Stimulated activated CD4-positive, alpha-beta T cell treated with anti-CD3 and anti-CD28 coated beads, TNF-alpha, amount 100 ng/mL, for 24 hours (primary cell): ENCODE results near the gene HOXA9.
A peak's percentile ranks its signal among the peaks of the same experiment; 100 is the strongest.

Source experiments
- DNase-seq, 3 experiments: peaks; one replicate each; pipeline ENCODE4 v3.0.0-alpha.2; 2020; ENCODE audit warnings: low read depth in 3 of 3

HOXA9 gene

DNA sequence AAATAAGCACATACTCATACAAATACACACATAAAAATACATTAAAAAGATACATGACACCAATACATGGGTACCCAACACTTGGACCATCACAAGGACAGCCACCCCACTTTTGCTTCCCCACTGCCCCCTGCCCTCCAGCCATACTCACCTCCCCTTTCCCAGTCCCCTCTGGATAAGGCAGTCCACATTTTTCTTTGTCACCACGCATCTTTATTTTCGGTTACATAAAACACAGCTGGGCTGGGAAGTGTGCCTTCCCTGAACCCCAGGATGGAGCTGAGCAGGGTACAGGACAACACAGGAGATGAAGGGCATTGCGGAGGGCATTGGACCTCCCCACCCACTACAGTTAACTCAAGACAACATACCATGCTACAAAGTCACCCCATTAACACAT, 11.8 kb downstream of the HOXA9 start:
- no peak for DNase-seq

DNA sequence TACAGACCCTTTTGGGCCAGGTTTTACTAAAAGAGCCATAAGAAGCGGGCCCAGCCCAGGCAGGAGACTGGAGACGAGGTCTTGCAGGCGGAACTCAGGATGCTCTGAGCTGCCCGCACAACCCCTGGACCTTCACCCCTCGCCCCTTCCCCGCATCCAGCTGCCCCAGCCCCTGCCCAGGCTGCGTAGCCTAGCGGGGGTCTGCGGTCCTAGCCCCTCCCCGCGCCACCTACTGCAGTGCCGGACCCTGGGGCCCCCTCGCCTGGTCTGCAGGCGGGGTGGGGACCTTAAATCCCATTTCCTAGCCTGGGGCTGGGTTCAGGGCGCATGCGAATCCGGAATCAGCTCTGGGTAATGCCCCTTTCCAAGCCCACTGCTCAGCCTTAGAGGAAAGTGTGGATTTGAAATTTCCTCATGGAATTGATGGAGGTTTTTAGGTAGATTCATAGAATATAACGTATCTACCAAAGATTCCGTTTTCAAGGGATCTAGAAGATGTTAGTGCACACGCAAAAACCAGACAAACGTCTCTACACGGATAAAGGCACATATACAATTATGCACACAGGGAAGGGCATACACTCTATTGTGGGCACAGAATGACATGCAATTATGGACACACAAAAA, 12.4 kb downstream of the HOXA9 start:
- DNase-seq, result no peak

DNA sequence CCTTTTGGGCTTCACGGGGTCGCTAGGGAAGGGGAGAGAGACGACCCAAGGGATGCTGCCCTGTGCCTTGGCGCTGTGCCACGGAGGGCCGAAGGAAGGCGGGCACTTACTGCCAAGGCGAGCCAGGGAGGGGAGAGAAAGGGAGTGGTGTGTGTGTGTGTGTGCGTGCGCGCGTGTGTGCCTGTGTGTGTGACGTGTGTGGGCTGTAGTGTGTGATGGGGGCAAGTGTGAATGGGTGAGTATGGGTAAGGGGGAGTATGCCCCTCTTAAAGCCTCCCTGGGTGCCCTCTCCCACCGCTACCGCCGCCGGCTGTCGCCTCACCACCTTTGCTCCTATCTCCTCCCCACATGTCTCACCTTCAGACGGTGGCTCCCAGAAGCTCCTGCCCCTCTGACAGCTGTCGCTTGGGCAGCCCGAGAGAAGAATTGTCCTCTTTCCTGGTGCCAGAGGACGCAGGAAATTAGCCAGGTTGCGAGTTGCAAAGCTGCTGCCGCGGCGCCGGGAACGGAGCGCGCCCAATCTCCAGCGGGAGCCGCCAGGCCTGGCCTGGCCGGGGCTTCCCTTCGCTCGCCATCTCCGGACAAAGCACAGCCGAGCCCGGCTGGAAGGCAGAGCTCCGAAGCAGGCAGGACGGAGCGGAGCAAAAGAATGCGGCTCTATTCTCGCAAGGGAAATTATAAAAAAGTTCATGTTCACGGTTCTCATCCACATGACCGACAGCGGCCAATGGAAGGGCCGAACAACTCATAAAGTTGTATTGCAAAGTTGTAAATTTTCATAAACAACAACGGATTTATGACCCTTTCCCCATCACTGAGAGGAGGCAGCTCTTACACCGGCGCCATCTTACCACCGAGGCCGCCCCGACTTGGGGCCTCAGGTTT, 13.2 kb downstream of the HOXA9 start, which contains the start of gene HOXA3:
Gene HOXA3 (minus strand): TSS at position 653 of the 885 bp plus-strand sequence. CDS start 41,943 bp downstream, outside the sequence.
- no peak for DNase-seq

DNA sequence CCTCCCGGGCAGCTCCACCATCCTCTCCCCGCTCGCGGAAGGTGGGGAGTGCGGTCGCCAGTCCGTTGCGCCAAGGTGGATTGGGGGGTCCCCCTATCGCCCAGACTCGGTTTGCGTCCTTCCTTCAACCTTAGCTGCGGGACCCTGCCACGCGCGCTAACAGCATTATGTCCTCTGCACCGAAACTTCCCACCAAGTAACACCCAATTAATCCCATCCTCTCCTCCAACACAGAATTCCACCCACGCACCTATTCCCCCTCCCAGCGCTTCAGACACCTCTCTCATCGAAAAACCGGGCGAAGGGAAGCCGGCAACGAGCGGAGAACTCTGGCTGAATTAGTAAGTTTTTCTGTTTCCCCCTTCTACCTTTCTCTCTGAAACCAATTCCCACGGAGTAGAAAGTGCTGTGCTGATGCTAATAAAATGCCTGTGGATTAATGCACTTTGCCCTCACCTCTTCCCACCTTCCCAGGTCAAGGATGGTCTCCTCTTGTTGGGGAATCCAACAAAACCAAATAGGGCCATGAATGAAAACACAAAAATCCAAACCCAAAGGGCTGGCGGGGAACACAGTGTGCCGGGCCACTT, 13.9 kb downstream of the HOXA9 start:
- DNase-seq, result no peak

DNA sequence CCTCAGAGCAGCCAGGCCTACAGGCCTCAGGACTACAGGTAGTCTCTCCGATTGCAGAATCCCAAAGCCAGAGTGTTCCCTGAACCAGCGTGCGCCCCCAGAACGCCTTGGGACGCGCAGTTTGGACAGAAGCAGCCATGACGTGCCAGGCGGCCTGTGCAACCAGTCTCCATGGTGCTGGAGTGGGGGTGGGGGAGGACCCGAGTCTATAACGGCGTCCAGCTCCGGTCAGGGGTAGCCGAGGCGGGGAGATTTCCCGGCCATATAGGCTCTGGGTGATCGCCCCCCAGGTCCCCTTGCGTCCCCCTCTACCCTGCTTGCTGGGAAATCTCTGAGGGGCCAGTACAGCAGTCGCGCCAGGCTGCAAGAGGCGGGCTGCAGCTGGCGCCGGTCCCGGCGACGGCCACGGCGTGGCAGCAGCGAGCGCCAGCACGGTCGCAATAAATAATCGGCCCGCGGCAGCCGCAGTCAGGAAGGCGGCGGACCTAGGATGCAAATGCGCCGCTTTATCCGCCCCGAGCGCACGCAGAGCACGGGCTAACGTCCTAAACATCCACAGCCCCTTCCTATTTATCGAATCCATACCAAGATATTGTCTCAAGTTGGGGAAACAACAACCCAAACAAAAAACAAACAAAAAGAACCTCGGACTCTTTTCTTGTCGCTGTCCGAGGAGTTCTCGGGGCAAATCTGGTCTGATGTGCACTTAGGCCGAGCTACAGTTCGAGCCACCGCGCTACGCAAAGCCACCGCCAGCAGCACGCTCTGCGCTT, 14.6 kb downstream of the HOXA9 start:
- peak; percentile 25 to 58 (median 41) for DNase-seq

DNA sequence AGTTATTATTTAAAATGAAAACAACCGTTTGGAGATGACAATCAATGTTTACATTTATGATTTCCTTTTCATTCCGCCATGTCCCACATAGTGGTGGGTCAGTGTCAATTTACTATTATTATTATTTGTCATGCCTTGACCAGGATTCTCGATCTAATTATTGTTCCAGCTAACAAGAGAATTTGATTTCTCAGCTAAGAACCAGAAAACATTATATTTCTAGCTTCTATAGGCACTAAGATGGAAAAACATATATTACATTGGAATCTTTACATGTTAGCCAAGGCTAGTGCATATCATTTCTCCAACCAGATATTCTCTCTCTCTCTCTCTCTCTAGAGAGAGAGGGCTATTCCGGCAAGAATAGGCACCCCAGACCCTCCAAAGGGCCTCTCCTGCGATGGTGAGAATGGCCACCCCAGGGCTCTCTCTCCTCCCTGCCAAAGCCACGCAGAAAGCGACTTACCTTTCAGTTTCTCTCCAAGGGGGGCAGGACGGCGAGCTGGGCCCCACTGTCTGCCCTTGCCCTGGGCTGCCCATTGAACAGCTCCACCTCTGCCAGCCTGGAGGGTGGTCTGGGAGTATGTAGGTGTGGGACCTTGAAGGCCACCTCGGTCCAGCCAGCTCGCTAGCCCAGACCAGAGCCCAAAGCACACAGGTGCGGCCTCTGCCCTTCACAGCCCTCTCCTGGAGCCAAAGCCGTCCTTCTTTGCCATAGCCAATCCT, 15.3 kb downstream of the HOXA9 start:
- no peak for DNase-seq

DNA sequence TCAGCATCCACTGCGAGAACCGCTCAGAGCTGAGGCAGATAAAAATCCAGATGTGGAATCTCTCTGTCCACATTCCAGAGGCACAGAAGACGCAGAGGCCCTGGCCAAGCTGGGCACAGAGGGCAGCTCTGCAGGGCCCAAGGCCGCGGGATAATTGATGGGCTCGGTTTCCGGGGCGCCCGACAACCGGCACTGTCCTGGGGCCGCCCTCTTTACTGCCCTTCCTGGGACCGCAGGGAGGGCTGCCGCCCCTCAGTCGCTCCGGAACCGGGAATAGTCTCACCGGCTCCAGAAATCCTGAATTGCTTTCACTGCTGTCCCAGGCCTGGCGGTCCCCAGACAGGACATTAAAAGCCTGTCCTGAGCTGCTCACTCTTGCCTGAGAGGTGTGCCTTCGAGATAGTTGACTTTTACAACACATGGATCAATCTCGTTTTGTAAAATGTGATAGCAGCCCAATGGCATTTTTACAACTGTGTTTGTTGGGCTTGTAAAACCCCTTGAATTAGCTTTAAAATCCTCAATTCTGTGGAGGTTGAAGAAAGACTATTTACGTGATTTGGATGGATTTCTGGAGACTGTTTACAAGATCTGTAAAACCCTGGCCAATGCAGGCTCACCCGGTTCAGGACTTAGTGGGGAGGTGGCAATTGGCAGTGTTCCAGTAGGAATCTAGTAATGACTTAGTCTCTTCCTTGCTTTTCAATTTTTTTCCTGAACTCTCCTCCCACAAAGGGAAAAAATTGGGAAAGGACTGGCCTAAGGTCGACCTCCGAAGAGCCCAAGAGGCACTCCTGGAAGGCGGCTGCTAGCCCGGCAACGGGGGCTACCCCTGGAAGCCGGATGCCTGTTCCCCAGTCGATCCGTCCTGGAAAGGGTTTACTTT, 16.3 kb downstream of the HOXA9 start:
- no peak for DNase-seq

DNA sequence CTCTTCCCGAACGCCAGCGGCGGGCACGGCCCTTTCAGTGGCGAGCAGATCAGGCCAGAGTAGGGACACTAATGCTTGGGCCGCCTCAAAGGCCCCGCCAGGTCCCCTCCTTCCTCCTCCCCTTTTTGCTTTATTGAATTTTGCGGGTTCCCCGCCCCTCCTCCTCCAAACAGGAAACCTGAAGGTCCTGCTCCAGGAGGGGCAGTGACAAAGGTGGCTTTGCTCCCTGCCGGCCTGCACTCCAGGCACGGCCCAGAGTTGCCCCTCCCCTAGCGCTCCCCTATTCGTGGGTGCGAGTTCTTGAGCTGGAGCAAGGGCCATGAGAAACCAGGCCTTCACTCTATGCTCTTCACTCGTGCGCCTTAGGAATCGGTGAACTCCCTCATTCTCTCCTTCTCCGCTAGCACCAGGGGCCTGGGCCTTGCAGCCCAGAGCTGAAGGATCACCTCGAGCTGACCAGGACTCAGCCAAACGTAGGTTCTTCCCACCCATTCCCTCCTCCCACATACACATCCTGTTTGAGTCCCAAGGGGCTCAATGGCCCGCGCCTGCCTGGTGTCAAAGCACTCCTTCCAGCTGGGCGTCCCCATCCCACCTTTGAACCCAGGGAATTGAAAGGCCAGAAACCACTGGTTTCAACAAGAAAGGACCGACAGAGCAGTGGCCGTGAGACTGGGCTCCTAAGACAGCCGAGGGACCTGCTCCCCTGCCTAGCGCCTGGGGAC, 17.1 kb downstream of the HOXA9 start:
- DNase-seq, result no peak

DNA sequence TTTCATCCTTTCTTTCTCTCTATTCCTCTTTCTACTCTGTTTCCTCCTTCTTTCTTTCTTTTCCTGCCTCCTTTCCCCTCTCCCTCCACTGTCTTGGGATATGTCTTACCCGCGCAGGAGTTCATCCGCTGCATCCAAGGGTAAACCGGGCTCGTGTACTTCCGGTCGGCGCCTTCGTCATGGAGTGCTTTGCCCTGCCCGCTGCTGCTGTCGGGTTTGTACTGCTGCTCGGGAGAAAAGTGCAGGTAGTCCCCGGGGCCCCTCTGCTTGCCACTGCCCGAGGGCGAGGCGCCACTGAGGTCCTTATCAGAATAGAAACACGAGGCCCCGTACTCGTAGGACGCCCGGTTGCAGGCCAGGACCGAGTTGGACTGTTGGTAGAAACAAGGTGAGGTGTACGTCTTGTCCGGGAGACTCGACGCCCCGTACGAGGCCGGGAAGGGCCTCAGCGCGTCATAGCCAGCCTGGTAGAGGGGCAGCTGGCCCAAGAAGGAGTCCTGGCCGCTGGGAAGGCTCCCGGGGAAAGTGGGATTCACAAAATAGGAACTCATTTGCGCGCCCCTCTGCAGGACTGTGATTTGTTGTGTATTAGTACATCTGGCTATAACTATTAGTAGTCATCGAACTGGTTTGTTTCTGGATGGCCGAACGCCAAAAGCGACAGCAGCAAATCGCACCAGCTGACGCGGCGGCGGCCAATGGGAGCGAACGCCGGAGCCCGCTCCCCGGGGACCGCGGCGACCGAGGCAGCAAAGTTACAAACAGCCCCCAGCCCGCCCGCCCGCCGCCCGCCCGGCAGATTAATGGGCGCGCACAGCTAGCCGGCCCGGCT, 17.9 kb downstream of the HOXA9 start, which contains the start of gene HOXA6:
Gene HOXA6 (minus strand): TSS at position 576 of the 832 bp plus-strand sequence. CDS start 25 bp downstream, at position 551.
- DNase-seq, result no peak

DNA sequence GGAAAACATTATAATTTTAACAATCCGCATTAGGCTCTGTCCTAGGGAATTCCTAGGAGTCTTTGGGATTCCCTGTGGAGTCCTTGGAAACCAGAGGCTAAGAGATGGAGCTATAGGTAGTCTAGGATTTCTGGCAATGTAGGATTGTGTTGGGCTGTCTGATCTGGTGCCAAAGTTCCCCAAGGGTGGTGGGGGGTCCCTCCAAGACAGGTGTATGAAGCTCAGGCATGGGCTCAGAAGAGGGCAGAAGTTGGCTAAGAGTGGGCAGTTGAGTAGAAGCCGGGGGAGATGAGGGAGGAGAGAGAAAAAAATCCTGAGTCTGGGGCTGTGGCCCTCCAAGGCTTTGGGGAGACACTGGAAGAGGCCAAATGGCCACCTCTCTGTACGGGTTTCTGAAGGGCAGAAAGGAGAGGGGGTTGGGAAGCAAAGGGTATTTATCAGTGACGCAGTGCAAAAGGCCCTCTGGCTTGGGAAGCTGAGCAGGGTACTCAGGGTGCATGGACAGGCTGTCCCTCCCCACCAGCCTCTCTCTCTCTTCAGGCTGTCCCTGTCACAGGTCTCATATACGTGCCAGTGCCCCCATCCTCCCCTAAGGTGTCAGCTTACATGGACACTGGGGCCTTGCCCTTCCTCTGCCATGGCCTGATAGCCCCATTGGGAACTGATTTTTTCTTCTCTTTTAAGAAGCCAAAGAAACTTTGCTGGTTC, 18.7 kb downstream of the HOXA9 start:
- no peak for DNase-seq

DNA sequence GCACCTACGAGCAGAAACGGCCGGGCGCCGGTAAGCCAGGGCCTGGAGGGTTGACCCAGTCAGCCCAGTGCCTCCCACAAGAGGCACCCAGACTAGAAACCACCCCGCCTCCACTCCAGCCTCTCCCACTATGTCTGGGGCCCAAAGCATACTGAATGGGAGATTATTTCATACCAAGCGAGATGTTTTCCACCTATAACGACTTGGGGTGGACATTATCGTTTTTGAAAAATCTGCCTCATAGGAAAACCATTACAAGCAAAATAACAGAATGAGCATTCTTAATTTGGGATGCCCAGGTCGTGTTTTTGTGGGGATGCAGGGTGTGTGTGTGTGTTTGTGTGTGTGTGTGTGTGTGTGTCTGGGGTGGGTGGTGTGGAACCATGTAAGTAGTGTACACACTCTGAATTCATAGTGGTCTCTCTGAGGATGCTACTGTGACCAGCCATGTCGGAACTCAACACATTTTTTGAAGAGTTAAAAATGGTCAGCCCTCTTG, 19.4 kb downstream of the HOXA9 start:
- DNase-seq, result no peak

DNA sequence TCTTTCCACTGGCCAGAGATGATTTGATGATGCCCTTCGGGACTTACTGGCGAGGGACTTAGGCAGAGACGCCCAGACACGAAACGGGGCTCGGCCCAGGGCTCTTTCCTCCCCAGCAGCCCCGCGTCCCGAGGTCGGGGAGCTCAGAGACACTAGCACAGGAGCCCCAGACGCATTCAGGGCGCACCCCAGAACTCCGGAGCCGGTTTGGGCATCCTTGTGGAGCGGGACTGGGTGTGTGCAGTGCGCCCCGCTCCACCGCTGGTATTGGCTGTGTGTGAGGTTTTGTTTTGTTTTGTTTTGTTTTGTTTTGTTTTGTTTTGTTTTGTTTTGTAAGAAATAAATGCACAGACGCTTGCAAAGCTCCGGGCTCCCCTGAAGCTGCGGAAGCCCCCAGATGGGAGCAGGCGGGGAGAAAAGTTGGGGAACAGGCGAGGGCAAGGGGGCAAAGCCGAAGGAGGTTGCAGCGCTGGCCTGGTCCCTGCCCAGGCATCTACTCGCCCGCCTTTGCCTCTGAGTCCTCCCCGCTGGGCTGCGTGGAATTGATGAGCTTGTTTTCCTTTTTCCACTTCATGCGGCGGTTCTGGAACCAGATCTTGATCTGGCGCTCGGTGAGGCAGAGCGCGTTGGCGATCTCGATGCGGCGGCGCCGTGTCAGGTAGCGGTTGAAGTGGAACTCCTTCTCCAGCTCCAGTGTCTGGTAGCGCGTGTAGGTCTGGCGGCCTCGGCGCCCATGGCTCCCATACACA, 20.0 kb downstream of the HOXA9 start:
- DNase-seq, result no peak

DNA sequence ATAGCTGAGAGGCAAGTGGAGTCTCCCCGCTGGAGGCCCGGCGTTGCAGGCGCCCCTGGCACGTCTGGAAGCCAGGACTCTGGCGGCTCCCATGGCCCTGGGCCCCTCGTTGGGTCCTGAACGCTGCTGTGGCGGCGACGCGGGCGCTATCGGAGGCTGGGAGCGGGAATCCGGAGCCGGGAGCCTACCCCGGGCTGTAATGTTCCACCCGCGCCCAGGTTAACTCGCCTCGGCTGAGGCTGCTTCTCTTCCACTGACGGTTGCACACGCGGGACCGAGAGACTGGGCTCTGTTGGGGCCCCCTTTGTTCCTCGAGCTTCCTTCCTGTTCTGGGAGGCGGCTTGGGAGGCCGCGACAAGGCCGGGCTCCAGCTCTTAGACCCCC, 20.6 kb downstream of the HOXA9 start:
- DNase-seq, result no peak

DNA sequence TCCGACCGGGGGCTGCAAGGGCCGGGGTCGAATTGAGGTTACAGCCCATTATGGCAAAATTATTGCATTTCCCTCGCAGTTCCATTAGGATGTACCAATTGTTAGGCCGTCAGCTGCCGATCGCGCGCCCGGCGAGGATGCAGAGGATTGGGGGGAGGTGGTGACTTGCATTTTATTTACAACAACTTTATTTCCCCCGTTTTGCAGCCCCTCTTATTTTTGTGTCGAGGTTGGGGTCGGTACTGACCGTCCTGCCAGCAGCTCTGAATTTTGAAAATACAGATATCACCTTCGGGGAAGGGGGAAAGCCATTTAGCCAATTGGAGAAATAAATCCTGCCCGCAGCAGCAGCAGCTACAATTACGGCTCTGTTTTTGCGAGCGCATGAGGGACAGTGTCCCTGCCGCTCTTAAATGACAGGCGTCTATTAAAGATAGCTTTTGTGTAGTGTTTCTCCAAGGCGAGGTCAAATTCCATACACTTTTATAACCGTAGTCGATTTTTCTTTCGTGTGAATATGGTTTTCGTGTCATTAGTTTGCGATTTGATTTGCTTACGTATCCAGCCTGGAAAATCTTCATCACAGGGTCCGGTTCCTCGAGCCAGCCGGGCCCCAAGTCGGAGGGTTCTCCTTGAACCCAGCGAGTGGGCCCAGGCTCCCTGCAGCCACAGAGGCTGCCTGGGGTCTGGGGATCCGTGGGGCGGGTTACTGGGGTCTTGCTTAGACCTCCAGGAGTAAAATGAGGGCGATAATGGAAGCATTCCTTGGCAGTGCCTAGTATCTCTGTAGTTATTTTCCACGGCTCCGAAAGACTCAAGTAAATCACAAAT, 21.2 kb downstream of the HOXA9 start:
- DNase-seq, result no peak

DNA sequence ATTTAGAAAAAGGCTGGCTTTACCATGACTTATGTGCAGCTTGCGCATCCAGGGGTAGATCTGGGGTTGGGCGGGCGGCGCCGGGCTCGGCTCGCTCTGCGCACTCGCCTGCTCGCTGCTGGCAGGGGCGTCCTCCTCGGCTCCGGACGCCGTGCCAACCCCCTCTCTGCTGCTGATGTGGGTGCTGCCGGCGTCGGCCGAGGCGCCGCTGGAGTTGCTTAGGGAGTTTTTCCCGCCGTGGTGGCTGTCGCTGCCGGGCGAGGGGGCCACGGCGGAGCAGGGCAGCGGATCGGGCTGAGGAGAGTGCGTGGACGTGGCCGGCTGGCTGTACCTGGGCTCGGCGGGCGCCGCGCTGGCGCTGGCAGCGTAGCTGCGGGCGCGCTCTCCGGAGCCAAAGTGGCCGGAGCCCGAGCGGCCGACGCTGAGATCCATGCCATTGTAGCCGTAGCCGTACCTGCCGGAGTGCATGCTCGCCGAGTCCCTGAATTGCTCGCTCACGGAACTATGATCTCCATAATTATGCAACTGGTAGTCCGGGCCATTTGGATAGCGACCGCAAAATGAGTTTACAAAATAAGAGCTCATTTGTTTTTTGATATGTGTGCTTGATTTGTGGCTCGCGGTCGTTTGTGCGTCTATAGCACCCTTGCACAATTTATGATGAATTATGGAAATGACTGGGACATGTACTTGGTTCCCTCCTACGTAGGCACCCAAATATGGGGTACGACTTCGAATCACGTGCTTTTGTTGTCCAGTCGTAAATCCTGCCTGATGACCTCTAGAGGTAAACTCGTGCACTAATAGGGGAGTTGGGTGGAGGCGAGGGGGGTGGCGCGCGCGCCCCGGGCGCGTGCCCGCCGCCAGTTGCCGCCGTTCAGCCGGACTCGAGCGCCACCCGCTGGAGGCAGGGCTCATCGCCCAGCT, 22.1 kb downstream of the HOXA9 start, which contains the start of gene HOXA5:
Gene HOXA5 (minus strand): TSS at position 659 of the 927 bp plus-strand sequence. CDS start 74 bp downstream, at position 585.
- DNase-seq, result no peak
